K562 (cell line): ENCODE data around the gene KCNJ12. TPM values are rescaled to one million over a fixed set of nuclear protein-coding genes. Genes with fewer than 3 reads are reported as not detected.

Source experiments
- ATAC-seq: fragments of 200-7000 bp; cut with Tn5 transposase; 3 replicates; pipeline ENCODE4 v1.9.1; 2020; ENCODE audit warnings: moderate library complexity
- BruUV-seq: library from RNA; stranded (reverse); fragments of 400-500 nt; replicated peaks from 2 replicates; lab custom pipeline; 2021; lab: Mats Ljungman, UMichigan
- CTCF ChIA-PET: fragments of 300-600 bp; formaldehyde crosslinking; extraction: SDS; loops from one replicate; lab custom pipeline; 2021; ENCODE audit warnings: low intra/inter-chr PET ratio; lab: Yijun Ruan, JAX
- POLR2A ChIA-PET: fragments of 300-600, 350-650 bp; sonication (Branson Sonifier 250); formaldehyde crosslinking; extraction: SDS; loops from one replicate; lab custom pipeline; 2021; ENCODE audit warnings: antibody characterized with exemption, inconsistent platforms; lab: Yijun Ruan, JAX
- DNase-seq, 4 experiments: peaks; one replicate each; pipeline versions ENCODE4 v3.0.0 to v3.0.0-alpha.2; 2011 to 2018; ENCODE audit warnings: low spot score in 3 of 4, mixed read lengths in 3 of 4; ENCODE audit errors: extremely low read depth in 1 of 4
- FAIRE-seq: peaks from 2 replicates; lab custom pipeline; 2011; peaks lifted over from hg19 to GRCh38; lab: Jason Lieb, UNC
- H2AFZ ChIP-seq: 2 replicates; pipeline ENCODE4 v1.6.0; 2011; ENCODE audit warnings: low read depth, low read length, control low read depth, inconsistent platforms
- H3K27ac ChIP-seq: fragments of 200-600 bp; 3 replicates; pipeline ENCODE4 v1.8.0; 2011; ENCODE audit warnings: low read depth, mild to moderate bottlenecking, control low read depth, inconsistent platforms, low read length, moderate library complexity, mixed read lengths; ENCODE audit errors: extremely low read depth
- H3K27me3 ChIP-seq, 2 experiments: fragments of 300-600 bp in 1 of 2; 2 replicates in 1 of 2; 3 replicates in 1 of 2; pipeline versions ENCODE4 v1.6.0 to v1.8.0; 2011; ENCODE audit warnings: inconsistent platforms in 2 of 2, low read length in 2 of 2, mild to moderate bottlenecking in 1 of 2, mixed read lengths in 1 of 2, moderate library complexity in 1 of 2; ENCODE audit not compliant: control insufficient read depth in 2 of 2, insufficient read depth in 2 of 2
- H3K36me3 ChIP-seq: fragments of 300-600 bp; 3 replicates; pipeline ENCODE4 v1.8.0; 2011; ENCODE audit warnings: mild to moderate bottlenecking, low read length, inconsistent platforms; ENCODE audit not compliant: control insufficient read depth, insufficient read depth
- H3K4me1 ChIP-seq, 2 experiments: fragments of 200-600 bp in 1 of 2; replicated peaks in 1 of 2; 2 replicates in 1 of 2; 3 replicates in 1 of 2; pipeline versions ENCODE4 v1.5.1 to v1.8.0; 2011; ENCODE audit warnings: inconsistent platforms in 2 of 2, low read length in 2 of 2, mild to moderate bottlenecking in 1 of 2, mixed read lengths in 1 of 2, moderate library complexity in 1 of 2; ENCODE audit not compliant: control insufficient read depth in 2 of 2, insufficient read depth in 2 of 2
- H3K4me2 ChIP-seq: 2 replicates; pipeline ENCODE4 v1.6.1; 2011; ENCODE audit warnings: low read length, control low read depth, inconsistent platforms, mixed read lengths; ENCODE audit not compliant: insufficient read depth
- H3K4me3 ChIP-seq: fragments of 200-600 bp; sonication (generic), shearing (Covaris generic); 2 replicates; pipeline ENCODE4 v1.5.1; 2016; ENCODE audit warnings: control low read depth, inconsistent platforms
- H3K79me2 ChIP-seq: fragments of 200-600 bp; 3 replicates; pipeline ENCODE4 v1.8.0; 2011; ENCODE audit warnings: low read length, inconsistent platforms; ENCODE audit not compliant: control insufficient read depth, insufficient read depth
- H3K9ac ChIP-seq, 2 experiments: 2 replicates each; pipeline versions ENCODE4 v1.6.0 to v1.6.1; 2011; ENCODE audit warnings: low read depth in 2 of 2, low read length in 2 of 2, control low read depth in 1 of 2, inconsistent platforms in 1 of 2, mild to moderate bottlenecking in 1 of 2, mixed read lengths in 1 of 2; ENCODE audit not compliant: insufficient read depth in 1 of 2
- H3K9me1 ChIP-seq: one replicate; pipeline ENCODE4 v1.6.0; 2011; ENCODE audit warnings: inconsistent platforms, mild to moderate bottlenecking, low read length, moderate library complexity; ENCODE audit not compliant: control insufficient read depth, insufficient read depth
- H3K9me3 ChIP-seq: replicated peaks from 2 replicates; pipeline ENCODE4 v1.5.1; 2011; ENCODE audit warnings: low read depth, low read length, inconsistent platforms; ENCODE audit not compliant: control insufficient read depth, insufficient read depth
- H4K20me1 ChIP-seq: replicated peaks from 2 replicates; pipeline ENCODE4 v1.6.1; 2011; ENCODE audit warnings: low read length, inconsistent platforms, mixed read lengths; ENCODE audit not compliant: control insufficient read depth, insufficient read depth
- EP300 ChIP-seq: IDR thresholded peaks from 2 replicates; pipeline ENCODE4 v1.6.1; 2012; ENCODE audit warnings: low read length, improper control_type of control experiment
- ETV1 ChIP-seq: fragments of 450-650 bp; conservative IDR thresholded peaks from 2 replicates; pipeline ENCODE4 v1.6.1; 2016; ENCODE audit warnings: missing genetic modification characterization, control low read depth, low read depth, missing compliant biosample characterization
- NCOA4 ChIP-seq: fragments of 450-650 bp; IDR thresholded peaks from 2 replicates; pipeline ENCODE4 v1.6.1; 2018; ENCODE audit warnings: mild to moderate bottlenecking; ENCODE audit not compliant: partially characterized antibody
- STAG1 ChIP-seq: sonication (generic); formaldehyde crosslinking; IDR thresholded peaks from 2 replicates; pipeline ENCODE4 v1.5.0; 2020; ENCODE audit warnings: missing genetic modification reagents, borderline replicate concordance
- ZNF282 ChIP-seq: sonication (generic); formaldehyde crosslinking; IDR thresholded peaks from 2 replicates; pipeline ENCODE4 v1.8.1; 2023; ENCODE audit warnings: missing genetic modification reagents
- WGBS: fragments of 100-300 bp; shearing (Covaris generic); methylation state at CpG from one replicate; pipeline ENCODE4 v1.1.6; 2016; ENCODE audit warnings: low coverage, mixed read lengths; ENCODE audit not compliant: insufficient coverage; ENCODE audit errors: missing lambda C conversion rate; 5-methylcytosine and 5-hydroxymethylcytosine counted together
- in situ Hi-C: fragments of 300-500 bp; cut with MboI; formaldehyde crosslinking; loops from 4 replicates; pipeline ENCODE4 v1.15.0; 2018; ENCODE audit warnings: inconsistent platforms, mixed read lengths
- intact Hi-C: fragments of 100-400 bp; cut with micrococcal nuclease; formaldehyde crosslinking; loops from 2 replicates; pipeline ENCODE4 v1.14.2; 2022
- polyA plus RNA-seq, 8 experiments: library from polyadenylated mRNA; depleted of rRNA in 4 of 8; stranded (reverse) in 5 of 8; unstranded in 3 of 8; fragments of >200 nt; fragmentation: Nextera tagmentation in 2 of 8; fragmentation: Illumina TruSeq in 1 of 8; extraction: Ambion mirVana in 2 of 8; extraction: Trizol in 1 of 8; gene quantifications; 2 replicates each; pipeline versions ENCODE4 v1.2.1 to v1.2.3, GENCODE V29; 2011 to 2014; ENCODE audit warnings: inconsistent platforms in 1 of 8, missing spikeins in 1 of 8
- total RNA-seq, 7 experiments: library from RNA; depleted of rRNA in 6 of 7; stranded (reverse); fragments of >200 nt in 6 of 7; fragmentation: Illumina TruSeq in 2 of 7; extraction: Trizol in 2 of 7; gene quantifications; 2 replicates each; pipeline versions ENCODE4 v1.2.1 to v1.2.3, GENCODE V29; 2011 to 2021; ENCODE audit warnings: low replicate concordance in 1 of 7

Gene KCNJ12
- total and polyA plus RNA-seq, 9 of the 15 experiments (the other 6 are each of a cell fraction or from before 2014, with no cell fraction given) = 0.02 TPM; not detected in 8

- intact Hi-C loops = no loop called here
- Histone ChIP-seq H3K79me2 (no peaks in the 10 kb centered on the region), H3K9ac (no peak overlapping the region; a peak in 1 of 4 replicates), H3K27me3 (peaks cover 5 to 19% of the 10 kb centered on the region in 2 experiments; a peak in 4 of 5 replicates), H4K20me1 (no peaks in the 10 kb centered on the region), H3K27ac (no peak overlapping the region), H3K4me2 (no peak overlapping the region), H2AFZ (no peak overlapping the region), H3K4me1 (no peaks in the 10 kb centered on the region), H3K36me3 (no peaks in the 10 kb centered on the region), H3K4me3 (no peak overlapping the region), H3K9me1 (no peaks in the 10 kb centered on the region), H3K9me3 (no peaks in the 10 kb centered on the region)
- DNase-seq = no peak
- ChIA-PET CTCF (no interaction called here), POLR2A (no interaction called here)
- BruUV-seq = no TSS peak
- WGBS = 1% methylated on average over 18 of the region's 21 CpGs
- in situ Hi-C loops = loop anchor here (25.0 kb wide), 1 partner anchor 669 kb away; no protein-coding TSS in a partner anchor
- TF ChIP-seq NCOA4 (no peak), EP300 (no peak), STAG1 (CRISPR knock-in tag) (no peak), ETV1 (tag) (no peak), ZNF282 (CRISPR knock-in tag) (no peak)
- ATAC-seq = no peak
- no peak for FAIRE-seq
These were observed 42.5 kb downstream of the KCNJ12 start for GRCh38 chr17:21418446-21419298.
